B cell (primary cell): ENCODE data around the gene DGAT2L6. TPM values are rescaled to one million over a fixed set of nuclear protein-coding genes. Genes with fewer than 3 reads are reported as not detected.
"Not testable (repeated sequence)": the region's sequence is repeated elsewhere in the genome, so short reads cannot be mapped to it uniquely, and the experiment has no call there.

Experiments used
- ATAC-seq: fragments of 200-7000 bp; cut with Tn5 transposase; one replicate; pipeline ENCODE4 v1.10.0; 2021; ENCODE audit warnings: low read depth, mild to moderate bottlenecking, moderate number of reproducible peaks, moderate library complexity
- CTCF ChIA-PET: fragments of 350-600 bp; sonication (Branson Sonifier 250); formaldehyde crosslinking; loops from one replicate; lab custom pipeline; 2021; ENCODE audit warnings: antibody characterized with exemption, inconsistent platforms; lab: Charles Lee
- POLR2A ChIA-PET: fragments of 350-600 bp; sonication (Branson Sonifier 250); formaldehyde crosslinking; loops from one replicate; lab custom pipeline; 2021; ENCODE audit warnings: antibody characterized with exemption; lab: Charles Lee
- DNase-seq: peaks from one replicate; pipeline ENCODE4 v3.0.0; 2013
- H2AFZ ChIP-seq: 2 replicates; pipeline ENCODE4 v1.6.1; 2012; ENCODE audit warnings: mild to moderate bottlenecking, low read depth, low read length; ENCODE audit not compliant: insufficient read depth, poor library complexity, severe bottlenecking
- H3K27ac ChIP-seq, 2 donors: 1 replicate in 1 of 2; 2 replicates in 1 of 2; pipeline ENCODE4 v1.5.1; 2012 to 2013; ENCODE audit warnings: low read length in 2 of 2, mild to moderate bottlenecking in 2 of 2, moderate library complexity in 1 of 2
- H3K27me3 ChIP-seq, 4 experiments: fragments of 200-600 bp in 1 of 4; sonication (generic) in 1 of 4; replicated peaks in 1 of 4; 1 replicate in 2 of 4; 2 replicates in 2 of 4; pipeline versions ENCODE4 v1.6.1 to v1.7.0; 2013 to 2016; ENCODE audit warnings: low read length in 3 of 4, mild to moderate bottlenecking in 2 of 4, mixed read lengths in 1 of 4, moderate library complexity in 1 of 4; ENCODE audit not compliant: insufficient read depth in 4 of 4, control insufficient read depth in 3 of 4; ENCODE audit errors: control extremely low read depth in 1 of 4
- H3K36me3 ChIP-seq, 2 experiments: replicated peaks in 1 of 2; 1 replicate in 1 of 2; 2 replicates in 1 of 2; pipeline versions ENCODE4 v1.6.1 to v1.7.1; 2013; ENCODE audit warnings: low read length in 1 of 2; ENCODE audit not compliant: insufficient read depth in 2 of 2, control insufficient read depth in 1 of 2; ENCODE audit errors: control extremely low read depth in 1 of 2, extremely low read depth in 1 of 2
- H3K4me1 ChIP-seq, 2 donors: fragments of 200-600 bp in 1 of 2; sonication (generic) in 1 of 2; 1 replicate in 1 of 2; 2 replicates in 1 of 2; pipeline versions ENCODE4 v1.5.1 to v1.6.1; 2013 to 2017; ENCODE audit warnings: low read length in 2 of 2; ENCODE audit not compliant: control insufficient read depth in 2 of 2, insufficient read depth in 2 of 2
- H3K4me2 ChIP-seq: replicated peaks from 2 replicates; pipeline ENCODE3; 2012; ENCODE audit warnings: mild to moderate bottlenecking, low read depth, low read length; ENCODE audit not compliant: poor library complexity, severe bottlenecking
- H3K4me3 ChIP-seq, 5 experiments: fragments of 200-600 bp in 1 of 5; sonication (generic) in 1 of 5; 1 replicate in 3 of 5; 2 replicates in 2 of 5; pipeline versions ENCODE4 v1.5.1 to v1.7.0; 2011 to 2016; ENCODE audit warnings: low read length in 4 of 5, mild to moderate bottlenecking in 4 of 5, low read depth in 2 of 5, control low read depth in 1 of 5, moderate library complexity in 1 of 5; ENCODE audit not compliant: insufficient read depth in 1 of 5; ENCODE audit errors: control extremely low read depth in 1 of 5, extremely low read depth in 1 of 5
- H3K79me2 ChIP-seq: fragments of 200-600 bp; sonication (generic); one replicate; pipeline ENCODE4 v1.6.0; 2016; ENCODE audit warnings: low read length; ENCODE audit not compliant: control insufficient read depth, insufficient read depth
- H3K9ac ChIP-seq: fragments of 200-600 bp; sonication (generic); 2 replicates; pipeline ENCODE4 v1.6.1; 2017; ENCODE audit warnings: mild to moderate bottlenecking, low read length, moderate library complexity
- H3K9me3 ChIP-seq, 3 donors: one replicate each; pipeline versions ENCODE4 v1.6.1 to v1.7.1; 2013; ENCODE audit warnings: low read length in 2 of 3; ENCODE audit not compliant: control insufficient read depth in 2 of 3, insufficient read depth in 1 of 3; ENCODE audit errors: control extremely low read depth in 1 of 3
- H4K20me1 ChIP-seq: 2 replicates; pipeline ENCODE4 v1.6.0; 2012; ENCODE audit warnings: mild to moderate bottlenecking, low read length; ENCODE audit not compliant: insufficient read depth, control insufficient read depth, poor library complexity, severe bottlenecking
- H3K27ac Mint-ChIP-seq: one replicate; pipeline ENCODE4 v1.8.0; 2021; ENCODE audit warnings: mixed read lengths
- H3K27me3 Mint-ChIP-seq: one replicate; pipeline ENCODE4 v1.8.0; 2021; ENCODE audit warnings: mixed read lengths
- H3K4me1 Mint-ChIP-seq: one replicate; pipeline ENCODE4 v1.8.0; 2021; ENCODE audit warnings: mixed read lengths
- H3K4me3 Mint-ChIP-seq: one replicate; pipeline ENCODE4 v1.8.0; 2021; ENCODE audit warnings: mixed read lengths
- H3K9me3 Mint-ChIP-seq: one replicate; pipeline ENCODE4 v1.8.0; 2022; ENCODE audit warnings: mixed read lengths; ENCODE audit not compliant: insufficient read depth
- CTCF ChIP-seq: fragments of 200-600 bp; IDR thresholded peaks from one replicate; pipeline ENCODE4 v1.8.0; 2022; ENCODE audit warnings: antibody characterized with exemption, mild to moderate bottlenecking
- EZH2 ChIP-seq: IDR thresholded peaks from 2 replicates; pipeline ENCODE4 v1.6.1; 2012; ENCODE audit warnings: borderline replicate concordance, low read depth, mild to moderate bottlenecking, moderate library complexity, low read length; ENCODE audit not compliant: insufficient read depth, poor library complexity, severe bottlenecking
- WGBS: methylation state at CpG from one replicate; pipeline ENCODE4 v1.1.5; 2013; ENCODE audit warnings: missing lambda C conversion rate; ENCODE audit not compliant: insufficient coverage; 5-methylcytosine and 5-hydroxymethylcytosine counted together
- intact Hi-C: fragments of 100-400 bp; cut with micrococcal nuclease; formaldehyde crosslinking; loops from one replicate; pipeline ENCODE4 v1.10.0; 2022
- polyA plus RNA-seq: library from polyadenylated mRNA; depleted of rRNA; stranded (reverse); fragments of >200 nt; gene quantifications from 2 replicates; pipeline ENCODE4 v1.2.3, GENCODE V29; 2012
- total RNA-seq, 2 donors: library from RNA; stranded (reverse); fragments of 120-200 nt in 1 of 2; gene quantifications; 1 replicate in 1 of 2; 2 replicates in 1 of 2; pipeline versions ENCODE4 v1.2.3 to v1.2.4, GENCODE V29; 2013 to 2022

The DGAT2L6 gene
- total and polyA plus RNA-seq, 2 donors (not counting 1 experiment from before 2014, with no cell fraction given), result not detected

DNA sequence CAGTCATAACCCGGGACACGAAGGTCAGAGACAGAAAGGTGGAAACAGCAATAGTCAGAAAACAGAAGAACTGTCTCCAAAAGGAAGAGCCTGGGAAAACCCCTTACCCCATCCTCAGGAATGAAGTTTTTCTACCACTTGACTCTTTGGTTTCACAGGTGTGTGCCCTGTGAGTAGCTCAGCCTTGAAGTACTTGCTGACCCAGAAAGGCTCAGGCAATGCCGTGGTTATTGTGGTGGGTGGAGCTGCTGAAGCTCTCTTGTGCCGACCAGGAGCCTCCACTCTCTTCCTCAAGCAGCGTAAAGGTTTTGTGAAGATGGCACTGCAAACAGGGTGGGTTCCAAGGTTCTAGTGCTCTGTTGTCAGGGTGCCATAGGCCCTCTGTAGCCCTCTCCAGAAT lies 24.4 kb downstream of the DGAT2L6 start:
- no peaks in the 10 kb centered on the region for H3K27me3 ChIP-seq
- no peaks in the 10 kb centered on the region for H3K4me1 ChIP-seq
- H3K36me3 ChIP-seq, result no peaks in the 10 kb centered on the region
- ATAC-seq (no peak), DNase-seq (no peak)
- H3K79me2 ChIP-seq, result no peaks in the 10 kb centered on the region
- ChIA-PET CTCF (no interaction called here), POLR2A (no interaction called here)
- no peak overlapping the region for H3K9ac ChIP-seq
- intact Hi-C loops, result no loop called here
- H3K4me3 ChIP-seq, result no peak overlapping the region
- H3K27me3 Mint-ChIP-seq, result peaks cover 5% of the 10 kb centered on the region
- H3K4me1 Mint-ChIP-seq, result peaks cover 2% of the 10 kb centered on the region
- no peak overlapping the region for H3K4me3 Mint-ChIP-seq
- H3K9me3 Mint-ChIP-seq, result no peaks in the 10 kb centered on the region
- TF ChIP-seq EZH2 (no peak), CTCF (no peak)
- no peak overlapping the region for H2AFZ ChIP-seq
- no peaks in the 10 kb centered on the region for H4K20me1 ChIP-seq
- WGBS, result 73% methylated on average over 2 of the region's 5 CpGs
- no peaks in the 10 kb centered on the region for H3K9me3 ChIP-seq
- H3K4me2 ChIP-seq, result no peak overlapping the region
- no peak overlapping the region for H3K27ac Mint-ChIP-seq
- no peak overlapping the region for H3K27ac ChIP-seq

GRCh38 chrX:70208479-70208878 lies 31.2 kb downstream of the DGAT2L6 start:
- no peaks in the 10 kb centered on the region for H3K4me1 ChIP-seq
- Mint-ChIP-seq H3K4me1 (no peaks in the 10 kb centered on the region), H3K9me3 (no peaks in the 10 kb centered on the region), H3K4me3 (no peak overlapping the region), H3K27ac (no peak overlapping the region), H3K27me3 (peaks cover 6% of the 10 kb centered on the region)
- H3K27ac ChIP-seq, result no peak overlapping the region
- TF ChIP-seq CTCF (no peak), EZH2 (no peak)
- H3K27me3 ChIP-seq, result no peaks in the 10 kb centered on the region
- H3K4me2 ChIP-seq, result no peak overlapping the region
- H3K9ac ChIP-seq, result no peak overlapping the region
- DNase-seq (no peak), ATAC-seq (no peak)
- no peak overlapping the region for H2AFZ ChIP-seq
- H3K4me3 ChIP-seq, result no peak overlapping the region
- ChIA-PET CTCF (no interaction called here), POLR2A (no interaction called here)
- no peaks in the 10 kb centered on the region for H4K20me1 ChIP-seq
- no peaks in the 10 kb centered on the region for H3K79me2 ChIP-seq
- H3K36me3 ChIP-seq, result no peaks in the 10 kb centered on the region
- intact Hi-C loops, result no loop called here
- no peaks in the 10 kb centered on the region for H3K9me3 ChIP-seq

DNA sequence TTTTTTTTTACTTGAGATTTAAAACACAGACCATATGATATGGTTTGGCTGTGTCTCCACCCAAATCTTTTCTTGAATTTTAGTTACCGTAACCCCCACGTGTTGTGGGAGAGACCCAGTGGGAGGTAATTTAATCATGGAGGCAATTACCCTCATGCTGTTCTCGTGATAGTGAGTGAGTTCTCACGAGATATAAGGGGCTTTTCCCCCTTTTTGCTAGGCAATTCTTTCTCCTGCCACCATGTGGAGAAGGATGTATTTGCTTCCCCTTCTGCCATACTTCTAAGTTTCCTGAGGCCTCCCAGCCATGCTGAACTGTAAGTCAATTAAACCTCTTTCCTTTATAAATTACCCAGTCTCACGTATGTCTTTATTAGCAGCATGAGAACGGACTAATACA lies 32.3 kb downstream of the DGAT2L6 start:
- H3K9ac ChIP-seq, DNase-seq, ATAC-seq, H3K27me3 ChIP-seq, H3K4me1 Mint-ChIP-seq, POLR2A ChIA-PET, H3K4me3 Mint-ChIP-seq, H3K4me2 ChIP-seq, H3K27me3 Mint-ChIP-seq, intact Hi-C loops, H4K20me1 ChIP-seq, CTCF ChIA-PET, H3K27ac Mint-ChIP-seq, H3K36me3 ChIP-seq, H3K27ac ChIP-seq, H3K79me2 ChIP-seq, H3K9me3 ChIP-seq, H2AFZ ChIP-seq, H3K4me3 ChIP-seq, H3K4me1 ChIP-seq, H3K9me3 Mint-ChIP-seq: not testable (repeated sequence)
- WGBS, result 91% methylated on average over 1 of the region's 6 CpGs
